HUES6 (cell line): Measurements from ENCODE around the gene NSG1.

Experiments
- H3K27ac ChIP-seq: 2 replicates; pipeline ENCODE4 v1.7.0; 2013; ENCODE audit warnings: low read depth, mild to moderate bottlenecking, low read length, inconsistent platforms
- H3K27me3 ChIP-seq: 2 replicates; pipeline ENCODE4 v1.6.1; 2013; ENCODE audit warnings: low read length; ENCODE audit not compliant: control insufficient read depth, insufficient read depth
- H3K36me3 ChIP-seq: 2 replicates; pipeline ENCODE4 v1.6.1; 2013; ENCODE audit warnings: low read length; ENCODE audit not compliant: control insufficient read depth, insufficient read depth
- H3K4me1 ChIP-seq: 2 replicates; pipeline ENCODE4 v1.6.1; 2013; ENCODE audit warnings: low read length; ENCODE audit not compliant: control insufficient read depth, insufficient read depth
- H3K4me3 ChIP-seq: 2 replicates; pipeline ENCODE4 v1.5.1; 2013; ENCODE audit warnings: low read depth, low read length
- H3K9ac ChIP-seq: one replicate; pipeline ENCODE4 v1.6.1; 2013; ENCODE audit warnings: mild to moderate bottlenecking, low read length
- H3K9me3 ChIP-seq: 2 replicates; pipeline ENCODE4 v1.6.1; 2013; ENCODE audit warnings: low read depth, low read length; ENCODE audit not compliant: control insufficient read depth, insufficient read depth

Gene NSG1

DNA sequence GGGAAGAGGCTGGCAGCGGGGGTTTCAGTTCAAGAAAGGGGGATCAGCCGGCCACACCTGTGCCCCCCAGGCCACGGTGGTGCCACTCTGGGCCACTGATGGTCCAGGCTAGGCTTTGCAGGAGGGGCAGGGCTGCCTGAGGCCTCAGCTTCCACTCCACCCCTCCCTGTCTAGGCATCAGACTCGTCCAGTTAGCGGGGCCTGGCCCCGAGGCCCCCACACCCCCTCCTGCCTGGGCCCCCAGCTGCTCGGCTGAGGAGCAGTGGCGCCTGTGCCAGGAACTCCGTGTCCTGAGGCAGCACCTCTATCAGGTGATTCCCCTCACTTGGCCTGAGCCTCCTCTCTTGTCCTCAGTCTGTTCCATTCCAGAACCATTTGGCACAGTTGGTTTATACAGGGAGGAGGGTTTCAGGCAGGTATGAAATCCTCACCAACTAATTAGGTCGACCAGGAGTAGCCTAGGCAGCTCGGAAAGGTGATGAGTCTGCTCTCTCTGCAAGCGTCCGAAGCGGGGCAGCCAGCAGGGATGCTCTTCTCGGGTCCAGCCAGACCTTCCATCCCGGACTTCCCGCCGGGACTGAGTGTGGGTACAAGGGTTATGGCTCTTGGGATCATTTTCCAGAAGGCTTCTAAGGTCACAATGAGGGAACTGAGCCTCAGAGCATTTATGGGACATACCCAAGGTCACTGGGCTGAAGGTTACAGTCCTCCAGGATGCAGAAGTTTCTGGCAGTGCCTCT, 2.1 kb downstream of the NSG1 start:
- H3K36me3 ChIP-seq, result peaks cover 11% of the 10 kb centered on the region; the same call in 1 of the 2 replicates
- no peak overlapping the region for H3K9ac ChIP-seq
- H3K27ac ChIP-seq, result no peak overlapping the region
- H3K27me3 ChIP-seq, result peaks cover 80% of the 10 kb centered on the region
- no peaks in the 10 kb centered on the region for H3K9me3 ChIP-seq
- no peak overlapping the region for H3K4me3 ChIP-seq
- H3K4me1 ChIP-seq, result 0 out of 2 replicates have a peak, but pooled peaks cover 14% of the 10 kb centered on the region

DNA sequence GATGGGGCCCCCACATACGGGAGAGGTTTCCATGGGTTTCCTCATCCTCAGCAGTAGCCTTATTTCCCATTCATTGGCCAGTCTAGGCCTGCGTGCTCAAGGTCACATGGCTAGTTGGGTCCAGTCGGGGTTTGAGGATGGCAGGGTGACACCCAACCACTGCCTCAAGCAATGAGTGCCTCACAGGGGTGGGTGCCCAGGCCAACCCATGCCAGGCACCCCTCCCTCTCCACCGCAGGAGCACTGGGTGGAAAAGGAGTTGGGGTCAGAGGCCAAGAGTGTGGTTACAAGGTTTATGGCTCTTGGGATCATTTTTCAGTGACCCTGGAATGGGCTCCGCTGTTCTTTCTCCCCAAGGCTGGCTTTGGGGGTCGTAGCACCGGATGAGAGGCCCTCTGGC, 3.1 kb downstream of the NSG1 start:
- H3K27ac ChIP-seq, result no peak overlapping the region
- no peak overlapping the region for H3K9ac ChIP-seq
- no peaks in the 10 kb centered on the region for H3K9me3 ChIP-seq
- peaks cover 80% of the 10 kb centered on the region for H3K27me3 ChIP-seq
- H3K4me3 ChIP-seq, result no peak overlapping the region
- H3K36me3 ChIP-seq, result peaks cover 11% of the 10 kb centered on the region; the same call in 1 of the 2 replicates
- 0 out of 2 replicates have a peak, but pooled peaks cover 12% of the 10 kb centered on the region for H3K4me1 ChIP-seq

DNA sequence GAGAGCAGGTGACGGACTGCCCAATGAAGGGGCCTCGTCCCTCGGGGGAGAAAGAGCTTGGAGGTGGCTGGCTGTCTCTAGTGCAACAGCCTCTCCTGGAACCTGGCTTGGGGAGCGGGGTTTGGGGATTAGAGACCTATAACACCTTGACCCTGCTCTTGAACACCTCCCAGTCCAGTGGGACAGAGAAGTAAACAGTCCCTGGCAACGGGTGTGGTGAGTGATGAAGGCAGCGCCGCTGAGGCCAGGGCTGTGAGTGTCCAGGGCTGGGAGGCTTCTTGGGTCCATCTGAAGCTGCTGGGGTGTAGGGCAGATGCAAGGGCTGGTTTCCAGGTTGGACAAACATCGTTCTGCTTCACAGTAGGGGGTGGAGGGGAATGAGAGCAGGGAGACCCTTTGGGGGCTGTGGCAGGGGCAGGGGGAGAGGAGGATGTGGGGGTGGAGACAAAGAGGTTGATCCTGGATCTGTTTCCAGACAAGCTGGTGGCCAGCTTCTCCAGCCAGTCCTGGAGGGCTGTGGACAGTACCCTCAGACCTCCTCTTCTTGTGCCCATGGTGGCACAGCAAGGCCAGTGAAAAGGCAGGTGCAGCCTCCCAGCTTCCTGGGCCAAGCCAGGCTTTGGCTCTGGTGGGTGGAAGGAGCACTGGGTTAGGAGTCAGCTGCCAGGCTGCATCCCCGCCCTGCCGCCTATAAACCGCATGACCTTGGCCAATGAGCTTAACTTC, 3.8 kb downstream of the NSG1 start:
- H3K27ac ChIP-seq, result no peak overlapping the region
- H3K9me3 ChIP-seq, result no peaks in the 10 kb centered on the region
- H3K36me3 ChIP-seq, result peaks cover 11% of the 10 kb centered on the region; the same call in 1 of the 2 replicates
- H3K9ac ChIP-seq, result no peak overlapping the region
- H3K4me1 ChIP-seq, result peaks cover 11% of the 10 kb centered on the region; the same call in 1 of the 2 replicates
- no peak overlapping the region for H3K4me3 ChIP-seq
- peaks cover 80% of the 10 kb centered on the region for H3K27me3 ChIP-seq

DNA sequence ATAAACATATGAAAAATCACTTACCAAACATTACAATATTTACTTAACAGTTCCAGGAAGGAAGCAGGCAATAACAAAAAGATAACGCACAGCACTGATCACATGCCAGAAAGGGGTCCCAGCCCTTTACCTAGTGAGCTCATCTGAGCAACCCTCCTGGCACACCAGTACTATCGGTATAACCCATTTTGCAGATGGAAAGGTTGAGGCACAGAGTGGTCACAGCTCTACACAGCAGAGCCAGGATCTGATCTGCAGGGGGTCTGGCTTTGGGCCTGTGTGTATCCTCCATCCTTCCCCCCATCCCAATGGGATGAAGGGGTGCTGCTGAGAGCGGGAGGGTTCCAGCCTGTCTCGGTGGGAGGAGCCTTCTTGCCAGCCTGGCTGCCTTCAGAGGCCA, 5.0 kb downstream of the NSG1 start:
- Histone ChIP-seq H3K36me3 (peaks cover 11% of the 10 kb centered on the region; the same call in 1 of the 2 replicates), H3K4me1 (peaks cover 20% of the 10 kb centered on the region), H3K27me3 (peaks cover 71% of the 10 kb centered on the region), H3K27ac (no peak overlapping the region), H3K9me3 (no peaks in the 10 kb centered on the region), H3K4me3 (no peak overlapping the region), H3K9ac (no peak overlapping the region)

DNA sequence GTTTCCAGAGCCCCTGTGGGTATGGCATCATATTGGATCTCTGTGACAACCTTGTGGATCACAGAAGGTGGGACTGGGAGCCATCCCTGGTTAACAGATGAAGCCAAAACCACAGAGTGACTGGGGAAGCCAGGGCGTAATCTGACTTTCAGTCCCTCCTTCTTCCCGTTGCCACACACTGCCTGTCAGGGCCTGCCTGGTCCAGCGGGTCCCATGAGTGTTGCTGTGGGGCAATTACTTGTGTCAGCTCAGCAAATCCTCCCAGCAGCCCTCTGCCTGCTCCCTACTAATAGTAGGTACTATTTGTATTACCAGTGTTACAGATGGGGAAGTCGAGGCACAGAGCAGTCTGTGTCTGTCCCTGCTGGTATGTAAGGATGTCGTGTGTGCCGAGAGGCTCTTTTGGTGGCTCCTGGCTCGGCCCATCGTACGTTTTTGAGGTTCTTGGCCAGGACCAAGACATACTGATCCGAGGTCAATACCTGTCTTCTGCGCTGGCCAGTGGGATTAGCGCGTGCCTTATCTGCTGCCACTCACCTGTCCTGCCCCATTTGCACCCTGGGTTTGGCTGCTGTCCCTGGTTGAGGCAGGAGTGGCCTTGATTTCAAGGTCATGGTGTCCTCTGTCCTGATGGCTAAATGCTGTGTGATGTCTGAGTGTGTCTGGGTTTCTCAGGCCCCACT, 5.7 kb downstream of the NSG1 start:
- H3K9ac ChIP-seq, result no peak overlapping the region
- H3K27me3 ChIP-seq, result peaks cover 64% of the 10 kb centered on the region
- peaks cover 11% of the 10 kb centered on the region; the same call in 1 of the 2 replicates for H3K36me3 ChIP-seq
- H3K4me1 ChIP-seq, result peaks cover 27% of the 10 kb centered on the region
- no peaks in the 10 kb centered on the region for H3K9me3 ChIP-seq
- H3K27ac ChIP-seq, result no peak overlapping the region
- H3K4me3 ChIP-seq, result no peak overlapping the region

DNA sequence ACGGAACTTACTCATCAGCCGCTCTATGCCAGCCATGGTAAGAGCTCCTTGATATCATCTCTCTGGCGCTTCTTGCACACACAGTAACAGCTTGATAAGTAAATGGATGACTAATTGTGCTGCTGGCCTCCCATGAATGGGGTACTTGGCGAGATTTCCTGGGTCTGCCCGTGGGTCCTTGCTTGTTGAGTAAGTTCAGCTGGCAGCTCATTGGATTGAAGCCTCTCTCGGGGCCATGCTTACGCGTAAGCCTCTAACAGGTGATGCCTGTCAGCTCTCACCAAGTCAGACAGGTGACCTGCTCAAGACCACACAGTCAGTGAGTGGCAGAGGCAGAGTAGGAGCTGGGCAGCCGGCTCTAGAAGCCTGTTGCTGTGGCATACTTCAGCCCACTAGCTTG, 7.7 kb downstream of the NSG1 start:
- Histone ChIP-seq H3K4me3 (no peak overlapping the region), H3K27ac (no peak overlapping the region), H3K4me1 (peaks cover 20% of the 10 kb centered on the region), H3K9me3 (peaks cover 4% of the 10 kb centered on the region; the same call in 1 of the 2 replicates), H3K36me3 (peaks cover 11% of the 10 kb centered on the region; the same call in 1 of the 2 replicates), H3K9ac (no peak overlapping the region), H3K27me3 (peaks cover 44% of the 10 kb centered on the region; the same call in 1 of the 2 replicates)

DNA sequence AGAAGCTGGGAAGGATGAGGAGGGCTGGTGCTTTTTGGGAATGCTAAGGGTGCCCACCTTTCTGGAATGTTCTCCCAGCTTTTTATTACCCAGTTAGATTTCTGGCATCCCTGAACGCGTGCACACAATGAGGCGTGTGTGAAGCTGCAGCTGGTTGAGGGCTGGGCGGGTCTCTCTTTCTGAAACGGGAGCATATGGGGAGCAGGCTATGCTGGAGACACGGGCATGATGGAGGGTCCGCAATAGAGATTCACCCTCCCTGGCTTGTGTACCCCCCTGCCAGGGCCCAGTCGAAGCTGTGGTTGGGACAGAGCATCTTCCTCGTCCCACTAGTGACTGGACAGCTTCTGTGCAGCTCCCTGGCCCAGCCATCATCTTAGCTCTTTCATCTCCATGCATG, 8.5 kb downstream of the NSG1 start:
- no peak overlapping the region for H3K27ac ChIP-seq
- peaks cover 36% of the 10 kb centered on the region; the same call in 1 of the 2 replicates for H3K27me3 ChIP-seq
- H3K9ac ChIP-seq, result no peak overlapping the region
- H3K4me1 ChIP-seq, result peaks cover 20% of the 10 kb centered on the region
- peaks cover 11% of the 10 kb centered on the region; the same call in 1 of the 2 replicates for H3K36me3 ChIP-seq
- peaks cover 4% of the 10 kb centered on the region; the same call in 1 of the 2 replicates for H3K9me3 ChIP-seq
- H3K4me3 ChIP-seq, result no peak overlapping the region

DNA sequence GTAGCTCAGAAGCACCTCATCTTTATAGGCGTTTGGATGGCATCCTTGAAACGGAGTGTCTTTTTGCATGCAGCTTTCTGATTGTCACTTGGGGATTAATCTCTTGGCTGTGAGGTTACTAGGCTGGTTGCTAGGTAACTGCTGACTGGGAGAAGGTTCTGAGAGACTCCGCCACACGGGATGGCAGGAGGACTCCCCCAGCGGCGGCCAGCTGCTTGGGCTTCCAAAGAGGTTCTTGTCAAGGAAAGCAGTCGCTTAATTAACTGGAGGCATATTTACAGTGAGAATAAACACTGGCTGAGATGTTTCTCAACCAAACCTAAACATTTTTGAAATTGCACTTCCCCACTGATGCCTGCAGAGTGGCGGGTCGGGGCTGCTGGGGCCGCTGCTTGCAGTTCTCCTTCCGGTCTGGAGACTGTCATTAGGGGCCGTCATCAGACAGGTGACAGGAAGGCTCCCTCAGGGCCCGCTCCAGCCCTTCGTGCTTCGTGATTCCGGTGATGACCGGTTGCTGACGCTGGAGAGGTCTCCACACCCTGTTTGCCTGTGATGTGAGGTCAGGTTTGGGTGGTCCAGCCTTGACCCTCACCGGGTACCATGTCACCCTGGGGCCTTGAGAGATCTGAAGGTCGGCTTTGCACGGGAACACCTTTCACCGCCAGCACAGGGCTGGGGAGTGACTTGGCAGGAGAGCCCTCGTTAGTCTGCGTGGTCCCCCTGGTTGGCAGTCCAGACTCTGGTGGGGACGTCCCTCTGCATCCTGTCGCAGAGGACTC, 9.1 kb downstream of the NSG1 start:
- Histone ChIP-seq H3K27me3 (peaks cover 30% of the 10 kb centered on the region; the same call in 1 of the 2 replicates), H3K27ac (no peak overlapping the region), H3K4me1 (peaks cover 20% of the 10 kb centered on the region), H3K9ac (peak overlapping the region; percentile 18), H3K36me3 (peaks cover 11% of the 10 kb centered on the region; the same call in 1 of the 2 replicates), H3K9me3 (peaks cover 4% of the 10 kb centered on the region; the same call in 1 of the 2 replicates), H3K4me3 (no peak overlapping the region)

DNA sequence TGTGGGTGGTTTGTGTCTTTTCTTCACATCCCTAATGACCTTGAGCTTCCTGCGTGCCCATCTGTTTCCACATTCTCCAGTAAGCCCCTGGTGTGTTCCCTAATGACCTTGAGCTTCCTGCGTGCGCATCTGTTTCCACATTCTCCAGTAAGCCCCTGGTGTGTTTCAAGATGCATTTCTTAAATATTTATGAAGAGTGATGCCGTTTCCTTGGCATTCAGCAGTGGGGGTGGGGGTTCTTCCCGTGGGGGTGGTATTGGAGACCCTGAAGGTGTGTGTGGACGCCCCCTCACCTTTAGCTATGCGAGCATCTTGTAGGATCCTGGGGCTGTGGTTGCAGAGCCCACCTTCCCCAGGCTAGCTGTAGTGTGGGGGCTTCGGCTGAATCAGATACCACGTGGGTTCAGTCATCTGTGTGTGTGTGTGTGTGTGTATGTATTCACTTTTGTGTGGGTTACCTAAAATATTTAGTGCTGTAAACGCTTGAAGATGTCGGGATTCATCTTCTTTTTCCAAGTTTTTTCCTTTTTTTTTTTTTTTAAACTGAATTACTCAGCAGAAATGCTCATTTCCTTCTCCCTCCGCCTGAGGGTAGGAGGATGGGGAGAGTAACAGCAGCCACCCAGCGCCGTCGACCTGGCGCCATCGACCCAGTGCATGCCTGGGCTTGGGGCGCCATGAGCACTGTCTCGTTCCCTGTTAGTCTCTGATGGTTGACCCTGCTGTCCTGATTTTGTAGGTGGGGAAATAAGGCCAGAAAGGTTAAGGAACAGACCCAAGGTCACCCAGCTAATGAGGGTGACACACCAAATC, 9.9 kb downstream of the NSG1 start:
- Histone ChIP-seq H3K4me3 (no peak overlapping the region), H3K9ac (no peak overlapping the region), H3K36me3 (peaks cover 7% of the 10 kb centered on the region; the same call in 1 of the 2 replicates), H3K27me3 (peaks cover 24% of the 10 kb centered on the region; the same call in 1 of the 2 replicates), H3K9me3 (peaks cover 4% of the 10 kb centered on the region; the same call in 1 of the 2 replicates), H3K4me1 (peaks cover 20% of the 10 kb centered on the region), H3K27ac (no peak overlapping the region)
